ENCODE measurements around the gene GPSM1.

- TF ChIP-seq, protein P1, sequence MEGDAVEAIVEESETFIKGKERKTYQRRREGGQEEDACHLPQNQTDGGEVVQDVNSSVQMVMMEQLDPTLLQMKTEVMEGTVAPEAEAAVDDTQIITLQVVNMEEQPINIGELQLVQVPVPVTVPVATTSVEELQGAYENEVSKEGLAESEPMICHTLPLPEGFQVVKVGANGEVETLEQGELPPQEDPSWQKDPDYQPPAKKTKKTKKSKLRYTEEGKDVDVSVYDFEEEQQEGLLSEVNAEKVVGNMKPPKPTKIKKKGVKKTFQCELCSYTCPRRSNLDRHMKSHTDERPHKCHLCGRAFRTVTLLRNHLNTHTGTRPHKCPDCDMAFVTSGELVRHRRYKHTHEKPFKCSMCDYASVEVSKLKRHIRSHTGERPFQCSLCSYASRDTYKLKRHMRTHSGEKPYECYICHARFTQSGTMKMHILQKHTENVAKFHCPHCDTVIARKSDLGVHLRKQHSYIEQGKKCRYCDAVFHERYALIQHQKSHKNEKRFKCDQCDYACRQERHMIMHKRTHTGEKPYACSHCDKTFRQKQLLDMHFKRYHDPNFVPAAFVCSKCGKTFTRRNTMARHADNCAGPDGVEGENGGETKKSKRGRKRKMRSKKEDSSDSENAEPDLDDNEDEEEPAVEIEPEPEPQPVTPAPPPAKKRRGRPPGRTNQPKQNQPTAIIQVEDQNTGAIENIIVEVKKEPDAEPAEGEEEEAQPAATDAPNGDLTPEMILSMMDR (IDR thresholded peaks at IDR 0.05 in 8 of 11, conservative IDR thresholded peaks at IDR 0.05 in 3 of 11) = no peak
- TF ChIP-seq POLR2A (IDR thresholded peaks at IDR 0.05) (no peak), POLR2AphosphoS5 (IDR thresholded peaks at IDR 0.05) (no peak)
These were observed 30.8 kb upstream of the GPSM1 start for GRCh38 chr9:136296434-136297015.
